ENCODE results near the gene SMIM23. TPM values are rescaled to one million over a fixed set of nuclear protein-coding genes. Genes with fewer than 3 reads are reported as not detected.

Gene SMIM23
- total RNA-seq, 1 experiment from 2014 or later, result not detected

DNA sequence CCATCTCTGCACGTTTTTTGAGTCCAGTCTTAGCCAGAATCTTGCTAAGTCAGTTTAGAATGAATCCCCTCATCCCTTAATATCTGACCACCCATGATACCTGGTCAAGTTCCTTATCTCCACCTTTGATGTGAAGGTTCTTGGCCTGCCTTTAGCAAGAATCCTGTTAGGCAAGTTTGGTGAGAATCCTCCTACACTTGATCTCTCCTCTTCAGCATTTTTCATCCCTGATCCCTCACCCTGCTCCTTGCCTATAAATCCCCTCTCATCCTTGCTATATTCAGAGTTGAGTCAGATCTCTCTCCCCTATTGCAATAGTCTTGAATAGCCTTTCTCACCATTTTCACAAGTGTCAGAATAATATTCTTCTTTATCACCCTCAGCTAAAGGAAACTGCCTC, 31.0 kb downstream of the SMIM23 start:
- Mint-ChIP-seq H3K27me3 (ENCODE audit: insufficient read depth, unreplicated experiment) (peaks cover 28% of the 10 kb centered on the region), H3K4me3 (ENCODE audit: unreplicated experiment) (no peak overlapping the region), H3K36me3 (ENCODE audit: insufficient read depth, unreplicated experiment) (no peaks in the 10 kb centered on the region), H3K4me1 (ENCODE audit: insufficient read depth, unreplicated experiment) (no peaks in the 10 kb centered on the region), H3K27ac (ENCODE audit: low read depth, unreplicated experiment) (no peak overlapping the region), H3K9me3 (ENCODE audit: unreplicated experiment) (no peaks in the 10 kb centered on the region)
- intact Hi-C loops (cut with micrococcal nuclease), result no loop called here
- TF ChIP-seq, protein P1, sequence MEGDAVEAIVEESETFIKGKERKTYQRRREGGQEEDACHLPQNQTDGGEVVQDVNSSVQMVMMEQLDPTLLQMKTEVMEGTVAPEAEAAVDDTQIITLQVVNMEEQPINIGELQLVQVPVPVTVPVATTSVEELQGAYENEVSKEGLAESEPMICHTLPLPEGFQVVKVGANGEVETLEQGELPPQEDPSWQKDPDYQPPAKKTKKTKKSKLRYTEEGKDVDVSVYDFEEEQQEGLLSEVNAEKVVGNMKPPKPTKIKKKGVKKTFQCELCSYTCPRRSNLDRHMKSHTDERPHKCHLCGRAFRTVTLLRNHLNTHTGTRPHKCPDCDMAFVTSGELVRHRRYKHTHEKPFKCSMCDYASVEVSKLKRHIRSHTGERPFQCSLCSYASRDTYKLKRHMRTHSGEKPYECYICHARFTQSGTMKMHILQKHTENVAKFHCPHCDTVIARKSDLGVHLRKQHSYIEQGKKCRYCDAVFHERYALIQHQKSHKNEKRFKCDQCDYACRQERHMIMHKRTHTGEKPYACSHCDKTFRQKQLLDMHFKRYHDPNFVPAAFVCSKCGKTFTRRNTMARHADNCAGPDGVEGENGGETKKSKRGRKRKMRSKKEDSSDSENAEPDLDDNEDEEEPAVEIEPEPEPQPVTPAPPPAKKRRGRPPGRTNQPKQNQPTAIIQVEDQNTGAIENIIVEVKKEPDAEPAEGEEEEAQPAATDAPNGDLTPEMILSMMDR (IDR thresholded peaks at IDR 0.05; ENCODE audit: unreplicated experiment), result no peak
- no TSS peak for BruUV-seq (replicated peaks)
- POLR2A ChIA-PET, result no interaction called here
- CTCF ChIA-PET, result no interaction called here
- DNase-seq (ENCODE audit: unreplicated experiment), result no peak

DNA sequence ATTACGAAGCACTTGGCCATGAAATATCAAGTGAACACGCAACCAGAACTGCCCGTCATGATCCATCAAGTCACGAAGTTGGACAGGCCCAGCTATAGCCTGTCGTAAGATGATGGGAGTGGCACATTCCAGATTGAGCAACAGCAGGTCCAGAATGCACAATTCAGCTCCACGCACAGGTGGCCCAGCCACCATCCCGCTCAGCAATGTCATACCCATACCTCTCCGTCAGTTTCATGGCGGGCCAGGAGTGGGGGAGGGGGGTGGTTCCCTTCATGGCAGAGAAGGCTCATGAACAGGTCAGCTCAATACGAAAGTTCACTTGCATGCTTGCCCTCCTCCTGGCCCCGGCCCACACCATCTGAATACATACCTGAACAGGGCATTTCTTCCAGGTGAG, 34.9 kb downstream of the SMIM23 start:
- TF ChIP-seq, protein P1 (IDR thresholded peaks at IDR 0.05; ENCODE audit: unreplicated experiment), result no peak
- Mint-ChIP-seq H3K4me3 (ENCODE audit: unreplicated experiment) (no peak overlapping the region), H3K36me3 (ENCODE audit: insufficient read depth, unreplicated experiment) (no peaks in the 10 kb centered on the region), H3K4me1 (ENCODE audit: insufficient read depth, unreplicated experiment) (no peaks in the 10 kb centered on the region), H3K9me3 (ENCODE audit: unreplicated experiment) (peaks cover 12% of the 10 kb centered on the region), H3K27ac (ENCODE audit: low read depth, unreplicated experiment) (no peak overlapping the region), H3K27me3 (ENCODE audit: insufficient read depth, unreplicated experiment) (peaks cover 28% of the 10 kb centered on the region)
- intact Hi-C loops (cut with micrococcal nuclease), result no loop called here
- POLR2A ChIA-PET, result interaction anchor here (0.6 to 1.1 kb wide), 2 partner anchors 13 to 594 kb away, joined by 3 to 4 read pairs; no protein-coding TSS in a partner anchor
- BruUV-seq (replicated peaks), result no TSS peak
- DNase-seq (ENCODE audit: unreplicated experiment), result peak; percentile 36
- CTCF ChIA-PET, result interaction anchor here (0.5 to 0.9 kb wide), 3 partner anchors 78 to 430 kb away, joined by 3 to 4 read pairs (median 3); no protein-coding TSS in a partner anchor

DNA sequence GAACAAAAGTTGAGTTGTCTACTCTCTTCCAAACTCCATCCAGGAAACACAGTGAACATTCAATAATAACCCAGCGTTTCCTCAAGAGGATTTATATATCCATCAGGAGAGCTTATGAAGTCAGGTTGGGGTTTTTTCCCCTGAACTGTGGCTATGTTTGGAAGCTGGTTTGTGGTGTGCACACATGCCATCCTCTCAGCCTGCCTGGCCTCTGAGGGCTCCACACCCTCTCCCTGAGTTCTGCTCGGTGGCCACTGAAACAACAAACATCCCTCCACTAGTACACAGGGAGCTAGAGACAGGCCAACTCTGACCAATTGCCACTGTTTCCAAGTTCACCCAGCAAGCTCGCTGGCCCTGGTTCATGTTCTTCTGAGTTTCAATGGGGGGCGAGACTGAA, 35.7 kb downstream of the SMIM23 start:
- ChIA-PET POLR2A (interaction anchor here (1.1 kb wide), 1 partner anchor 12 kb away, joined by 4 read pairs; no protein-coding TSS in a partner anchor), CTCF (interaction anchor here (0.6 to 0.9 kb wide), 3 partner anchors 20 to 338 kb away, joined by 3 to 4 read pairs (median 3); no protein-coding TSS in a partner anchor)
- Mint-ChIP-seq H3K4me3 (ENCODE audit: unreplicated experiment) (no peak overlapping the region), H3K36me3 (ENCODE audit: insufficient read depth, unreplicated experiment) (no peaks in the 10 kb centered on the region), H3K27ac (ENCODE audit: low read depth, unreplicated experiment) (no peak overlapping the region), H3K9me3 (ENCODE audit: unreplicated experiment) (peaks cover 12% of the 10 kb centered on the region), H3K4me1 (ENCODE audit: insufficient read depth, unreplicated experiment) (no peaks in the 10 kb centered on the region), H3K27me3 (ENCODE audit: insufficient read depth, unreplicated experiment) (peaks cover 26% of the 10 kb centered on the region)
- intact Hi-C loops (cut with micrococcal nuclease), result no loop called here
- no peak for DNase-seq (ENCODE audit: unreplicated experiment)
- BruUV-seq (replicated peaks), result no TSS peak
- TF ChIP-seq, protein P1 (IDR thresholded peaks at IDR 0.05; ENCODE audit: unreplicated experiment), result no peak

DNA sequence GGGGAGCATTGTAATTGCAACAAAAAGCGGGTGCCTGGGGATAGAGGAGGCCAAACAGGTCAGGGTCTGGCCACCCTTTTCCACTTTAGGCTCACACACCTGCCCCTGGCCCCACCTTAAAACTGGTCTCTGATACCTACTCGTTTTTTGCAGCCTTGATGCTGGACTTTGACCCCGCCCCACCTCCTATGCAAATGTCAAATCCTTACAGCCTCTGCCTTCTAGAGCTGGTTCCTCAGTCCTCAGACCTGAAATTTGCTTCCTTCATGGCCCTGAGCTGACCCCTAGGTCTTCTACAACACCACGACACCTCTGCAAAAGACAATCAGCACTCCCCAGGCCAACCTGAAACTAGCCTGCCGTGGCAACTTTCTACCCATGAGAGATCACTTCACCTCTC, 37.7 kb downstream of the SMIM23 start:
- Mint-ChIP-seq H3K4me3 (ENCODE audit: unreplicated experiment) (no peak overlapping the region), H3K4me1 (ENCODE audit: insufficient read depth, unreplicated experiment) (no peaks in the 10 kb centered on the region), H3K27ac (ENCODE audit: low read depth, unreplicated experiment) (no peak overlapping the region), H3K9me3 (ENCODE audit: unreplicated experiment) (peaks cover 19% of the 10 kb centered on the region), H3K27me3 (ENCODE audit: insufficient read depth, unreplicated experiment) (peaks cover 14% of the 10 kb centered on the region), H3K36me3 (ENCODE audit: insufficient read depth, unreplicated experiment) (no peaks in the 10 kb centered on the region)
- no peak for DNase-seq (ENCODE audit: unreplicated experiment)
- intact Hi-C loops (cut with micrococcal nuclease), result no loop called here
- no TSS peak for BruUV-seq (replicated peaks)
- TF ChIP-seq, protein P1 (IDR thresholded peaks at IDR 0.05; ENCODE audit: unreplicated experiment), result no peak
- ChIA-PET CTCF (no interaction called here), POLR2A (no interaction called here)
